ENCODE measurements around the gene CDH3. TPM values are rescaled to one million over a fixed set of nuclear protein-coding genes. Genes with fewer than 3 reads are reported as not detected.

CDH3 gene
- total and polyA plus RNA-seq, 2 donors from 2014 or later = 9.8 to 61.3 TPM

- H3K27ac ChIP-seq (ENCODE audit: low read depth in 2 of 2, low read length in 2 of 2) = no peak overlapping the region
- H3K9ac ChIP-seq (ENCODE audit: low read length in 3 of 3) = no peak overlapping the region
- H3K36me3 ChIP-seq (ENCODE audit: control insufficient read depth in 2 of 3, insufficient read depth in 3 of 3, low read length in 3 of 3) = no peaks in the 10 kb centered on the region
- H3K4me1 ChIP-seq (ENCODE audit: control insufficient read depth in 2 of 3, insufficient read depth in 2 of 3, low read depth in 1 of 3, low read length in 3 of 3) = no peaks in the 10 kb centered on the region
- DNase-seq = no peak
- no peak for TF ChIP-seq CTCF (IDR thresholded peaks at IDR 0.05; ENCODE audit: borderline replicate concordance, extremely low read depth, insufficient read depth)
- H3K27me3 ChIP-seq (ENCODE audit: control insufficient read depth, insufficient read depth, low read length) = no peaks in the 10 kb centered on the region
- H3K9me3 ChIP-seq (ENCODE audit: control insufficient read depth in 2 of 3, insufficient read depth in 1 of 3, low read length in 3 of 3) = no peaks in the 10 kb centered on the region
- intact Hi-C loops (cut with DNase I) = no loop called here
- H3K4me3 ChIP-seq (ENCODE audit: low read length in 3 of 3) = no peak overlapping the region
- no peak for FAIRE-seq
These were observed 50.5 kb downstream of the CDH3 start for GRCh38 chr16:68695575-68695974.

GRCh38 chr16:68696514-68696913, 51.4 kb downstream of the CDH3 start:
- Histone ChIP-seq H3K9ac (ENCODE audit: low read length in 3 of 3) (no peak overlapping the region), H3K4me3 (ENCODE audit: low read length in 3 of 3) (no peak overlapping the region), H3K9me3 (ENCODE audit: control insufficient read depth in 2 of 3, insufficient read depth in 1 of 3, low read length in 3 of 3) (no peaks in the 10 kb centered on the region), H3K36me3 (ENCODE audit: control insufficient read depth in 2 of 3, insufficient read depth in 3 of 3, low read length in 3 of 3) (no peaks in the 10 kb centered on the region), H3K27me3 (ENCODE audit: control insufficient read depth, insufficient read depth, low read length) (no peaks in the 10 kb centered on the region), H3K4me1 (ENCODE audit: control insufficient read depth in 2 of 3, insufficient read depth in 2 of 3, low read depth in 1 of 3, low read length in 3 of 3) (no peaks in the 10 kb centered on the region), H3K27ac (ENCODE audit: low read depth in 2 of 2, low read length in 2 of 2) (no peak overlapping the region)
- FAIRE-seq = no peak
- no peak for DNase-seq
- intact Hi-C loops (cut with DNase I) = no loop called here
- TF ChIP-seq CTCF (IDR thresholded peaks at IDR 0.05; ENCODE audit: borderline replicate concordance, extremely low read depth, insufficient read depth) = no peak

GRCh38 chr16:68698091-68698490, 53.0 kb downstream of the CDH3 start:
- no peaks in the 10 kb centered on the region for H3K36me3 ChIP-seq (ENCODE audit: control insufficient read depth in 2 of 3, insufficient read depth in 3 of 3, low read length in 3 of 3)
- no peak overlapping the region for H3K4me3 ChIP-seq (ENCODE audit: low read length in 3 of 3)
- FAIRE-seq (no peak), DNase-seq (no peak)
- intact Hi-C loops (cut with DNase I) = no loop called here
- no peak overlapping the region for H3K9ac ChIP-seq (ENCODE audit: low read length in 3 of 3)
- H3K27me3 ChIP-seq (ENCODE audit: control insufficient read depth, insufficient read depth, low read length) = no peaks in the 10 kb centered on the region
- TF ChIP-seq CTCF (IDR thresholded peaks at IDR 0.05; ENCODE audit: borderline replicate concordance, extremely low read depth, insufficient read depth) = no peak
- no peaks in the 10 kb centered on the region for H3K9me3 ChIP-seq (ENCODE audit: control insufficient read depth in 2 of 3, insufficient read depth in 1 of 3, low read length in 3 of 3)
- H3K27ac ChIP-seq (ENCODE audit: low read depth in 2 of 2, low read length in 2 of 2) = no peak overlapping the region
- no peaks in the 10 kb centered on the region for H3K4me1 ChIP-seq (ENCODE audit: control insufficient read depth in 2 of 3, insufficient read depth in 2 of 3, low read depth in 1 of 3, low read length in 3 of 3)

GRCh38 chr16:68700120-68700519, 55.0 kb downstream of the CDH3 start:
- Histone ChIP-seq H3K36me3 (ENCODE audit: control insufficient read depth in 2 of 3, insufficient read depth in 3 of 3, low read length in 3 of 3) (no peaks in the 10 kb centered on the region), H3K27me3 (ENCODE audit: control insufficient read depth, insufficient read depth, low read length) (no peaks in the 10 kb centered on the region), H3K4me1 (ENCODE audit: control insufficient read depth in 2 of 3, insufficient read depth in 2 of 3, low read depth in 1 of 3, low read length in 3 of 3) (no peaks in the 10 kb centered on the region), H3K4me3 (ENCODE audit: low read length in 3 of 3) (no peak overlapping the region), H3K27ac (ENCODE audit: low read depth in 2 of 2, low read length in 2 of 2) (no peak overlapping the region), H3K9ac (ENCODE audit: low read length in 3 of 3) (no peak overlapping the region), H3K9me3 (ENCODE audit: control insufficient read depth in 2 of 3, insufficient read depth in 1 of 3, low read length in 3 of 3) (no peaks in the 10 kb centered on the region)
- no peak for TF ChIP-seq CTCF (IDR thresholded peaks at IDR 0.05; ENCODE audit: borderline replicate concordance, extremely low read depth, insufficient read depth)
- DNase-seq (no peak), FAIRE-seq (no peak)
- intact Hi-C loops (cut with DNase I) = no loop called here
